HG03039 (cell line): ENCODE measurements around the gene ENC1.

Experiments used
- ATAC-seq: cut with Tn5 transposase; IDR thresholded peaks from one replicate; pipeline ENCODE4 v1.9.1; 2021; ENCODE audit warnings: mild to moderate bottlenecking, moderate library complexity; ENCODE audit not compliant: unreplicated experiment

The ENC1 gene

GRCh38 chr5:74612045-74612444, 28.5 kb downstream of the ENC1 start:
- ATAC-seq = no peak

GRCh38 chr5:74608736-74609601, 31.6 kb downstream of the ENC1 start:
- no peak for ATAC-seq

- ATAC-seq = no peak
These were observed 34.8 kb downstream of the ENC1 start for GRCh38 chr5:74605759-74606158.

- ATAC-seq = no peak
These were observed 37.2 kb downstream of the ENC1 start for GRCh38 chr5:74603376-74603775.

GRCh38 chr5:74599148-74599547, 41.4 kb downstream of the ENC1 start:
- no peak for ATAC-seq

- ATAC-seq = no peak
These were observed 41.8 kb downstream of the ENC1 start for GRCh38 chr5:74598731-74599130.

- no peak for ATAC-seq
These were observed 43.6 kb downstream of the ENC1 start for GRCh38 chr5:74596927-74597326.

GRCh38 chr5:74595143-74595925, 45.2 kb downstream of the ENC1 start:
- no peak for ATAC-seq

- no peak for ATAC-seq
These were observed 46.1 kb downstream of the ENC1 start for GRCh38 chr5:74594137-74595040.

- ATAC-seq = no peak
These were observed 51.1 kb downstream of the ENC1 start for GRCh38 chr5:74589204-74590056.

GRCh38 chr5:74588415-74588814, 52.1 kb downstream of the ENC1 start:
- ATAC-seq = no peak

GRCh38 chr5:74587890-74588289, 52.6 kb downstream of the ENC1 start:
- ATAC-seq = no peak

- no peak for ATAC-seq
These were observed 53.2 kb downstream of the ENC1 start for GRCh38 chr5:74587300-74587699.

- no peak for ATAC-seq
These were observed 53.7 kb downstream of the ENC1 start for GRCh38 chr5:74586856-74587255.

GRCh38 chr5:74582853-74583252, 57.7 kb downstream of the ENC1 start:
- ATAC-seq = no peak

GRCh38 chr5:74581988-74582365, 58.6 kb downstream of the ENC1 start:
- no peak for ATAC-seq

GRCh38 chr5:74580729-74581109, 59.8 kb downstream of the ENC1 start:
- no peak for ATAC-seq

- ATAC-seq = peak; percentile 72
These were observed 61.3 kb downstream of the ENC1 start for GRCh38 chr5:74579215-74579614.

GRCh38 chr5:74578356-74579044, 62.0 kb downstream of the ENC1 start:
- ATAC-seq = peak; percentile 44
